ENCODE measurements around the gene SUOX.

- no peak for TF ChIP-seq SIN3A (IDR thresholded peaks at IDR 0.05; ENCODE audit: borderline replicate concordance, insufficient read depth, low read depth, low read length)
- TF ChIP-seq CTCF (IDR thresholded peaks at IDR 0.05), result no peak
- TF ChIP-seq POLR2AphosphoS5 (IDR thresholded peaks at IDR 0.05; ENCODE audit: low read depth, low read length), result no peak
- TF ChIP-seq REST (IDR thresholded peaks at IDR 0.05; ENCODE audit: insufficient read depth in 1 of 2, low read depth in 2 of 2, low read length in 1 of 2), result no peak
These were observed 37.7 kb downstream of the SUOX start for GRCh38 chr12:56034586-56035332.

Data from Panc1 (cell line).